Astrocyte (in vitro differentiated cells and primary cell): ENCODE results near the gene SDK1.

Source experiments
- CTCF ChIP-seq: IDR thresholded peaks from 2 replicates; pipeline ENCODE4 v1.5.1; 2011; ENCODE audit warnings: low read depth, mild to moderate bottlenecking, inconsistent platforms, low read length, moderate library complexity; ENCODE audit not compliant: insufficient read depth
- EZH2 ChIP-seq: IDR thresholded peaks from 2 replicates; pipeline ENCODE4 v1.6.1; 2012; ENCODE audit warnings: mild to moderate bottlenecking, low read length, inconsistent platforms; ENCODE audit not compliant: insufficient read depth

- TF ChIP-seq CTCF: no peak
- TF ChIP-seq EZH2: no peak
These were observed 720.4 kb downstream of the SDK1 start for GRCh38 chr7:4021413-4021812.
